K562 (cell line): ENCODE measurements around the gene PHLPP2. TPM values are rescaled to one million over a fixed set of nuclear protein-coding genes. Genes with fewer than 3 reads are reported as not detected.

Source experiments
- ATAC-seq: fragments of 200-7000 bp; cut with Tn5 transposase; 3 replicates; pipeline ENCODE4 v1.9.1; 2020; ENCODE audit warnings: moderate library complexity
- BruUV-seq: library from RNA; stranded (reverse); fragments of 400-500 nt; replicated peaks from 2 replicates; lab custom pipeline; 2021; lab: Mats Ljungman, UMichigan
- CTCF ChIA-PET: fragments of 300-600 bp; formaldehyde crosslinking; extraction: SDS; loops from one replicate; lab custom pipeline; 2021; ENCODE audit warnings: low intra/inter-chr PET ratio; lab: Yijun Ruan, JAX
- POLR2A ChIA-PET: fragments of 300-600, 350-650 bp; sonication (Branson Sonifier 250); formaldehyde crosslinking; extraction: SDS; loops from one replicate; lab custom pipeline; 2021; ENCODE audit warnings: antibody characterized with exemption, inconsistent platforms; lab: Yijun Ruan, JAX
- DNase-seq, 4 experiments: peaks; one replicate each; pipeline versions ENCODE4 v3.0.0 to v3.0.0-alpha.2; 2011 to 2018; ENCODE audit warnings: low spot score in 3 of 4, mixed read lengths in 3 of 4; ENCODE audit errors: extremely low read depth in 1 of 4
- FAIRE-seq: peaks from 2 replicates; lab custom pipeline; 2011; peaks lifted over from hg19 to GRCh38; lab: Jason Lieb, UNC
- H2AFZ ChIP-seq: 2 replicates; pipeline ENCODE4 v1.6.0; 2011; ENCODE audit warnings: low read depth, low read length, control low read depth, inconsistent platforms
- H3K27ac ChIP-seq: fragments of 200-600 bp; 3 replicates; pipeline ENCODE4 v1.8.0; 2011; ENCODE audit warnings: low read depth, mild to moderate bottlenecking, control low read depth, inconsistent platforms, low read length, moderate library complexity, mixed read lengths; ENCODE audit errors: extremely low read depth
- H3K27me3 ChIP-seq, 2 experiments: fragments of 300-600 bp in 1 of 2; 2 replicates in 1 of 2; 3 replicates in 1 of 2; pipeline versions ENCODE4 v1.6.0 to v1.8.0; 2011; ENCODE audit warnings: inconsistent platforms in 2 of 2, low read length in 2 of 2, mild to moderate bottlenecking in 1 of 2, mixed read lengths in 1 of 2, moderate library complexity in 1 of 2; ENCODE audit not compliant: control insufficient read depth in 2 of 2, insufficient read depth in 2 of 2
- H3K36me3 ChIP-seq: fragments of 300-600 bp; 3 replicates; pipeline ENCODE4 v1.8.0; 2011; ENCODE audit warnings: mild to moderate bottlenecking, low read length, inconsistent platforms; ENCODE audit not compliant: control insufficient read depth, insufficient read depth
- H3K4me1 ChIP-seq, 2 experiments: fragments of 200-600 bp in 1 of 2; replicated peaks in 1 of 2; 2 replicates in 1 of 2; 3 replicates in 1 of 2; pipeline versions ENCODE4 v1.5.1 to v1.8.0; 2011; ENCODE audit warnings: inconsistent platforms in 2 of 2, low read length in 2 of 2, mild to moderate bottlenecking in 1 of 2, mixed read lengths in 1 of 2, moderate library complexity in 1 of 2; ENCODE audit not compliant: control insufficient read depth in 2 of 2, insufficient read depth in 2 of 2
- H3K4me2 ChIP-seq: 2 replicates; pipeline ENCODE4 v1.6.1; 2011; ENCODE audit warnings: low read length, control low read depth, inconsistent platforms, mixed read lengths; ENCODE audit not compliant: insufficient read depth
- H3K4me3 ChIP-seq: fragments of 200-600 bp; sonication (generic), shearing (Covaris generic); 2 replicates; pipeline ENCODE4 v1.5.1; 2016; ENCODE audit warnings: control low read depth, inconsistent platforms
- H3K79me2 ChIP-seq: fragments of 200-600 bp; 3 replicates; pipeline ENCODE4 v1.8.0; 2011; ENCODE audit warnings: low read length, inconsistent platforms; ENCODE audit not compliant: control insufficient read depth, insufficient read depth
- H3K9ac ChIP-seq, 2 experiments: 2 replicates each; pipeline versions ENCODE4 v1.6.0 to v1.6.1; 2011; ENCODE audit warnings: low read depth in 2 of 2, low read length in 2 of 2, control low read depth in 1 of 2, inconsistent platforms in 1 of 2, mild to moderate bottlenecking in 1 of 2, mixed read lengths in 1 of 2; ENCODE audit not compliant: insufficient read depth in 1 of 2
- H3K9me1 ChIP-seq: one replicate; pipeline ENCODE4 v1.6.0; 2011; ENCODE audit warnings: inconsistent platforms, mild to moderate bottlenecking, low read length, moderate library complexity; ENCODE audit not compliant: control insufficient read depth, insufficient read depth
- H3K9me3 ChIP-seq: replicated peaks from 2 replicates; pipeline ENCODE4 v1.5.1; 2011; ENCODE audit warnings: low read depth, low read length, inconsistent platforms; ENCODE audit not compliant: control insufficient read depth, insufficient read depth
- H4K20me1 ChIP-seq: replicated peaks from 2 replicates; pipeline ENCODE4 v1.6.1; 2011; ENCODE audit warnings: low read length, inconsistent platforms, mixed read lengths; ENCODE audit not compliant: control insufficient read depth, insufficient read depth
- ADNP ChIP-seq: fragments of 200-800 bp; sonication (Bioruptor generic); IDR thresholded peaks from 2 replicates; pipeline ENCODE4 v1.6.1; 2016; ENCODE audit warnings: missing genetic modification characterization, missing compliant biosample characterization
- ARHGAP35 ChIP-seq: fragments of 450-650 bp; IDR thresholded peaks from 2 replicates; pipeline ENCODE4 v1.6.1; 2018; ENCODE audit not compliant: partially characterized antibody
- MYBL2 ChIP-seq, 2 experiments: fragments of 450-650 bp in 1 of 2; sonication (generic) in 1 of 2; formaldehyde crosslinking in 1 of 2; IDR thresholded peaks; 2 replicates each; pipeline versions ENCODE4 v1.6.1 to v1.8.1; 2017 to 2022; ENCODE audit warnings: borderline replicate concordance in 1 of 2, inconsistent platforms in 1 of 2, low read depth in 1 of 2, mild to moderate bottlenecking in 1 of 2, missing genetic modification reagents in 1 of 2, moderate library complexity in 1 of 2
- NR3C1 ChIP-seq: sonication (generic); formaldehyde crosslinking; IDR thresholded peaks from 2 replicates; pipeline ENCODE4 v1.8.1; 2022; ENCODE audit warnings: missing genetic modification reagents
- PYGO2 ChIP-seq: fragments of 450-650 bp; IDR thresholded peaks from 2 replicates; pipeline ENCODE4 v1.6.1; 2016; ENCODE audit warnings: mild to moderate bottlenecking, missing genetic modification characterization, moderate library complexity, missing compliant biosample characterization
- TARDBP ChIP-seq: fragments of 450-650 bp; IDR thresholded peaks from 2 replicates; pipeline ENCODE4 v1.6.1; 2016
- TCF7L2 ChIP-seq: fragments of 150-350 bp; IDR thresholded peaks from 2 replicates; pipeline ENCODE4 v1.6.1; 2016; ENCODE audit warnings: low read depth, mild to moderate bottlenecking, low read length, moderate library complexity
- ZBTB26 ChIP-seq: fragments of 450-650 bp; formaldehyde crosslinking; IDR thresholded peaks from 2 replicates; pipeline ENCODE4 v1.4.0; 2022; ENCODE audit warnings: missing genetic modification characterization
- ZBTB9 ChIP-seq: fragments of 450-650 bp; formaldehyde crosslinking; IDR thresholded peaks from 2 replicates; pipeline ENCODE4 v1.4.0; 2020; ENCODE audit warnings: mild to moderate bottlenecking, moderate library complexity
- ZNF609 ChIP-seq: sonication (generic); formaldehyde crosslinking; IDR thresholded peaks from 2 replicates; pipeline ENCODE4 v1.8.1; 2023; ENCODE audit warnings: missing genetic modification reagents, mild to moderate bottlenecking, borderline replicate concordance
- ZNF830 ChIP-seq: fragments of 250-450 bp; sonication (Bioruptor Pico); IDR thresholded peaks from 2 replicates; pipeline ENCODE4 v1.5.0; 2021; ENCODE audit warnings: mild to moderate bottlenecking
- WGBS: fragments of 100-300 bp; shearing (Covaris generic); methylation state at CpG from one replicate; pipeline ENCODE4 v1.1.6; 2016; ENCODE audit warnings: low coverage, mixed read lengths; ENCODE audit not compliant: insufficient coverage; ENCODE audit errors: missing lambda C conversion rate; 5-methylcytosine and 5-hydroxymethylcytosine counted together
- in situ Hi-C: fragments of 300-500 bp; cut with MboI; formaldehyde crosslinking; loops from 4 replicates; pipeline ENCODE4 v1.15.0; 2018; ENCODE audit warnings: inconsistent platforms, mixed read lengths
- intact Hi-C: fragments of 100-400 bp; cut with micrococcal nuclease; formaldehyde crosslinking; loops from 2 replicates; pipeline ENCODE4 v1.14.2; 2022
- polyA plus RNA-seq, 8 experiments: library from polyadenylated mRNA; depleted of rRNA in 4 of 8; stranded (reverse) in 5 of 8; unstranded in 3 of 8; fragments of >200 nt; fragmentation: Nextera tagmentation in 2 of 8; fragmentation: Illumina TruSeq in 1 of 8; extraction: Ambion mirVana in 2 of 8; extraction: Trizol in 1 of 8; gene quantifications; 2 replicates each; pipeline versions ENCODE4 v1.2.1 to v1.2.3, GENCODE V29; 2011 to 2014; ENCODE audit warnings: inconsistent platforms in 1 of 8, missing spikeins in 1 of 8
- total RNA-seq, 7 experiments: library from RNA; depleted of rRNA in 6 of 7; stranded (reverse); fragments of >200 nt in 6 of 7; fragmentation: Illumina TruSeq in 2 of 7; extraction: Trizol in 2 of 7; gene quantifications; 2 replicates each; pipeline versions ENCODE4 v1.2.1 to v1.2.3, GENCODE V29; 2011 to 2021; ENCODE audit warnings: low replicate concordance in 1 of 7

The PHLPP2 gene
- total and polyA plus RNA-seq, 9 of the 15 experiments (the other 6 are each of a cell fraction or from before 2014, with no cell fraction given): 0.60 to 7.1 (median 2.6) TPM

DNA sequence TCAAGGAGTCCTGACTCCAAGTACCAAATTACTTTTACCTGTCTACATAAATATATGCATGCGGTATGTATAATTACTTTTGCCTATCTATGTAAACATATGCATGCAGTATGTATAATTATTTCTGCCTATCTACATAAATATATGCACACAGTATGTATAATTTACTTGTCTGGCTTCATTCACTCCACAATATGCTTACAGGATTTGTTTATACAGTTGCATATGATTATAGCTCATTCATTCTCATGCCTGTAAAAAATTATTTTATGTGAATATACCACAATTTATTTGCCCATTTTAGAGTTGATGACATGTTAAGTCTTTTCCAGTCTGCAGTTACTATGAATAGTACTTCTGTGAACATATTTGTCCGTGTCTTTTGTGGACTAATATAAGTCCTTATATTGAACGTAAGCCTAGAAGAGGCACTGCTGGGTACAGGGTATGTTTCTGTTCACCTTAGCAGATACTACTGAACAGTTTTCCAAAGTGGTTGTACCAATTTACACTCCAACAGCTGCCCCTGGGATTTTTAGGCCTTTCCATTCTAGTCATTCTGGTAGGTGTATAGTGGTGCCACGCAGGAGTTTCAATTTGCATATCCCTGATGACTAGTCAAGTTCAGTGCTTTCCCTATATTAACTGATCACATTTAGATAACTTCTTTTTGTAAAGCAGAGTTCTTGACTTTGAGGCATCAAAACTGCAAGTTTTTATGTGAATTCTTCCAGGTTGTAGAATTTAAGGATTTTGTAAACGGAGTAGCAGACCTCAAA, 51.5 kb downstream of the PHLPP2 start (continued):
- no peak for TF ChIP-seq ZNF609 (CRISPR knock-in tag)
- TF ChIP-seq ZNF830: no peak
- no peak for TF ChIP-seq PYGO2 (tag)
- no peak for TF ChIP-seq TCF7L2

DNA sequence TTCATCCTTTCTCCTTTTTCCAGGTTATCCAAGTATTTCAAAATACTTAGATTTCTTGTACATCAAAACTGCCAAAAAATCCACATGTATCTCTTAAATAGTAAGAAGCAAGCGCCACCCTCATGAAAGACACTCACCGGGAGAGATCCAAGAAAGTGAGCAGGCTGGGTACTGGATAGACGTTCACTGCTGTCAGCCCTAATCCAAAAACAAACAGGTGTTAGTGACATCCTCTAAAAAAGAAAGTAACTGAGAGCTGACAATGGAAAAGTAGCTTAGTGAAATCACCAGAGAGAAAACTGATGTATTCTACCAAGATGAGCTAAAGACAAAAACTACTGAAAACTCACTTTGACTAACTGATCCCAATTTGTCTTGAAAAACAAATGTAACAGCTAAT, 52.4 kb downstream of the PHLPP2 start:
- in situ Hi-C loops (no loop called here), intact Hi-C loops (no loop called here)
- Histone ChIP-seq H3K27ac (no peak overlapping the region), H4K20me1 (no peaks in the 10 kb centered on the region), H2AFZ (no peak overlapping the region), H3K9me3 (no peaks in the 10 kb centered on the region), H3K9me1 (no peaks in the 10 kb centered on the region), H3K4me1 (no peaks in the 10 kb centered on the region), H3K9ac (no peak overlapping the region), H3K4me3 (no peak overlapping the region), H3K27me3 (no peaks in the 10 kb centered on the region), H3K4me2 (no peak overlapping the region), H3K36me3 (peaks cover 40% of the 10 kb centered on the region; the same call in 2 of the 3 replicates), H3K79me2 (no peaks in the 10 kb centered on the region)
- ChIA-PET POLR2A (no interaction called here), CTCF (no interaction called here)
- WGBS: 73% methylated on average over 3 of the region's 3 CpGs
- DNase-seq (no peak), FAIRE-seq (no peak), ATAC-seq (no peak)
- BruUV-seq: no TSS peak
- TF ChIP-seq ZBTB26 (CRISPR knock-in tag): no peak
- no peak for TF ChIP-seq ZBTB9 (CRISPR knock-in tag)
- TF ChIP-seq ADNP (tag): no peak
- TF ChIP-seq ARHGAP35: no peak
- no peak for TF ChIP-seq MYBL2 (IDR thresholded peaks at IDR 0.05; ENCODE audit: low read depth)
- no peak for TF ChIP-seq MYBL2 (CRISPR knock-in tag; IDR thresholded peaks at IDR 0.05; ENCODE audit: borderline replicate concordance)
- TF ChIP-seq TARDBP: no peak
- TF ChIP-seq NR3C1: no peak
